ENCODE data around the gene FIZ1. TPM values are rescaled to one million over a fixed set of nuclear protein-coding genes. Genes with fewer than 3 reads are reported as not detected.

FIZ1 gene, protein sequence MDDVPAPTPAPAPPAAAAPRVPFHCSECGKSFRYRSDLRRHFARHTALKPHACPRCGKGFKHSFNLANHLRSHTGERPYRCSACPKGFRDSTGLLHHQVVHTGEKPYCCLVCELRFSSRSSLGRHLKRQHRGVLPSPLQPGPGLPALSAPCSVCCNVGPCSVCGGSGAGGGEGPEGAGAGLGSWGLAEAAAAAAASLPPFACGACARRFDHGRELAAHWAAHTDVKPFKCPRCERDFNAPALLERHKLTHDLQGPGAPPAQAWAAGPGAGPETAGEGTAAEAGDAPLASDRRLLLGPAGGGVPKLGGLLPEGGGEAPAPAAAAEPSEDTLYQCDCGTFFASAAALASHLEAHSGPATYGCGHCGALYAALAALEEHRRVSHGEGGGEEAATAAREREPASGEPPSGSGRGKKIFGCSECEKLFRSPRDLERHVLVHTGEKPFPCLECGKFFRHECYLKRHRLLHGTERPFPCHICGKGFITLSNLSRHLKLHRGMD
- 4.2 and 7.4 TPM in 2 replicates for total RNA-seq

DNA sequence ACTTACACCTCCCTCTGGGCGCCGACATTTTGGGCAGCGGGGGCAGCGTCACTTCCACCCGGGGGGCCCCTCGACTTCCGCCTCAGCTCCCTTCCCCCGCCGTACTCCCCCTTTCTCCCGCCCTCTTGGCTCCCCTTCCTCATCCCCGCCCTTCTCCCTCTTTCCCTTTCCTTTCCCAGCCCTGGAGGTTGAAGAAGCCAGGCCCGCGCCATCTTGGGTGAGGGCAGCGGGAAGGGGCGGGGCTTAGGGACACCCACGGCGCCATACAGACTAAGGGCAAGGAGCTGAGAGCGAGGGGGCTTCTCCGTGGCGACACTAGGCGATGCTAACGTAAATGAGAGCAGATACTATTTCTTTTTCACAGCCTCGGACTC lies at the start of gene FIZ1:
Gene FIZ1, minus strand, starts transcription at position 50 of the 374 bp plus-strand sequence. CDS start 1,652 bp downstream, outside the sequence.
- DNase-seq (ENCODE audit: low read depth): peak; percentile 93

DNA sequence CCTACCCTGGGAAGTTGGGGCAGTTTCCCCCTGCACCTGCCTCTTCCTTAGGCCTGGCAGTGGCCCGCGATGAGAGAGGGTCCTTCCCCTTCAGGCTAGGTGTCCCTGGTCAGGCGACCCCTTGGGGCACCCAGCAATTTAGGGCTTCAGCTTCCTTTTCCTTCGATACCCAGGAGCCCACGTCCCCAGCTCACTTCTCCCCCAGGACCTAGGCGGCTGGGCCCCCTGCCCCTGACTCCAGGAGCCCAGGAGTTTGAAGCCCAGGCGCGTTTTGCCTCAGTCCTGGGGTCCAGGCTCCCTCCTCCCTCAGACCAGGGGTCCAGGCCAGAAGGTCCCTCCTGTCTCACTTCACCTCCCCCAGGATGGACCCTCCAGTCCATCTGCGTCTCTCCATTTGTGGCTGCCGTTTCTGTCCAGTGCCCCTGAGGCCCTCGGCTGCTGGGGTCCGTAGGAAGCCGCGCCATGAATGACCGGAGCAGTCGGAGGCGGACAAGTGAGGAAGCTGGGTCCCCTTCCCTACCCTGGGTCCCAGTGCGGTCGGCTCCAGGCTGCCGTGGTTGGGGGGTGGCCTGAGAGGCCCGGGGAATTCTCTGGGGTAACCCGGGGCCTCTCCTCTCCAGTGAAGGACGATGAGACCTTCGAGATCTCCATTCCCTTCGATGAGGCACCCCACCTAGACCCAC lies 49.4 kb upstream of the FIZ1 start:
- DNase-seq (ENCODE audit: low read depth): no peak

DNA sequence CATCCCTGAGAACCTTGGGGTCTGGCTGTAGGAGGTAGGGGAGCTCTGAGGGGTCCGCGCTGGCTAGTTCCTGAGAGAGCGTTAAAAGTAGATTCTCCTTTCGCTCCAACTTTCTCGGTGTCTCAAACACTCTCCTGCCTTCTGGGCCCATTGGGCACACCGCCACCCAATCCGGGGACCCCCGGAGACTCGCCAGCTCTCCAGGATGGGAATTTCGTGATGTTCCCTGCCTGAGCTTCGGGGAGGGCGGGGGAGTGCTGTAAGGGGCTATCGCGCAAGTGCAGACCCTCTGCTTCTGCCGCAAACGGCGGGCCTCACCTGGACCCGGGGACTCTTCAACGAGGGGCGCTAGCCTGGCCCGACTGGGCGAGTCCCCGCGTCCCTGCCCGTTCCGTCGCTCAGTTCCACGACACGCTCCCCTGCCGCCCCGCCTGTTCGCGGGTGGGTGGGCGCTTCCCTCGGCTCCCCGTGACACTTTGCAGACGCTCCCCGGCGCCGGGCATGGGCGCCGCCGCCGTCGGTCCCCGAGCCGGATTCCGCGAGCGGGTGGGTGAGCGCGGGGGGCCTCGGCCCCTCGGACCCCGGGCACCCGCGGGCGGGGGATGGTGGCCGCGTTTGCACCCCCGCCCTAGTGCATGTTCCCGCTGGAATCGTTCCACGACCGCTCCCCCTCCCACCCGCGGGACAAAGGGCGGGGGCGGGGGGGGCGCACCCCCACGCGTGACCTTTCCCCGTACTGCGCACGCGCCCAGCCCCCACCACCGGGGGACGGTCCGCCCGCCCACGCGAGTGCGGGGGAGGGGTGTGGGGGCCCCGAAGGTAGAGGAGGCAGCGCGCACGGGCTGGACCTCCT lies 48.6 kb upstream of the FIZ1 start, which contains the start of gene CCDC106:
Gene CCDC106, plus strand, starts transcription at position 481 of the 853 bp plus-strand sequence. CDS start 835 bp downstream, outside the sequence.
- DNase-seq (ENCODE audit: low read depth): no peak

DNA sequence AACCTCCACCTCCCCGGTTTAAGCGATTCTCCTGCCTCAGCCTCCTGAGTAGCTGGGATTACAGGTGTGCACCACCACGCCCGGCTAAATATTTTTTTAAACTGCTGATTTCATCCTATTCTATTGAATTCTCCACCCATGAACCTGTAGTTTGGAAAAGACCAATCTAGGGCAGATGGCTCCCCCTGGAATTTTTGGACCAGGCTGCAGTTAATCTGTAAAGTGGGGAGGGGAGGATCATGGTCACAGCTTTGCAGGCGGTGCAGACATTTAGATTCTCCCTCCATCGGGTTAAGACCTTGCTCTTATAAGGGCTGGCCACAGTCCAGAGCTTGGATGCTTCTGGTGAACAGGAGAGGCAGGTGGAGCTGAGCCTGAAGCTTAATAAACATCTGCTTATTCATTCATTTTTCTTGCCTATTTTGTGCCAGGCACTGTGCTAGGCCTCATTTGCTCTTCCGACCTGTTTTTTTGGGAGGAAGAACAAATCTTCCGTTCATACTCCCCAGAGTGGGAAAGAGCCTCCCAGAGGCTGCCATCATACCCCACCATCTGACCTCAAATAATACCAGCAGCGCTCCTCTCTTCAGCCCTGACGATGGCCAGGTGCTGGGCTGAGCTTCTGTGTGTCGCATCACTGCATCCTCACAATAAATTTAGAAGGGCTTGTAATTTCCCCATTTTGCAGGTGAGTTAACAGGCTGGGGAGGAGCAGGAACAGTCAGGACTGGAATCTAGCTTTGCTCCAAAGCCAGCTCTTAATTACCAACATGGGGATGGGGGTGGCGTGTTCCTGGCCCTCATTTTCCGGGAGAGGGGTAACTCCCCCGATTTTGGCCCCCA lies 47.8 kb upstream of the FIZ1 start:
- DNase-seq (ENCODE audit: low read depth): no peak

DNA sequence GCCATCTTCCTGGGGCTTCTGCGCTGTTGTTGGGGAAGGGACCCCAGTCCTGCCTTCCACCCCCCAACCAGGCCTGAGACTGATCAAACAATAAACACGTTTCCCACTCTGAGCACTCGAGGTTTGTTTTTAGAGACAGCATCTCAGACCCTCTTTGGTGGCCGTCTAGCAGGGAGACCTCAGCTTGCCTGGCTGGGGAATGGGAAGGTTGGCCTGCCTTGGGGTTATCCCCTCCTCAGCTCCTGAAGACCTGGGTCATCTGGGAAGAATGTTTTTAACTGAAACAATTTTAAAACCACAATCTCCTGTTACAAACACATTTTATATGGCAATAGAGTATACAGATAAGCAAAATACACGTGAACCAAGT lies 46.2 kb upstream of the FIZ1 start:
- no peak for DNase-seq (ENCODE audit: low read depth)

DNA sequence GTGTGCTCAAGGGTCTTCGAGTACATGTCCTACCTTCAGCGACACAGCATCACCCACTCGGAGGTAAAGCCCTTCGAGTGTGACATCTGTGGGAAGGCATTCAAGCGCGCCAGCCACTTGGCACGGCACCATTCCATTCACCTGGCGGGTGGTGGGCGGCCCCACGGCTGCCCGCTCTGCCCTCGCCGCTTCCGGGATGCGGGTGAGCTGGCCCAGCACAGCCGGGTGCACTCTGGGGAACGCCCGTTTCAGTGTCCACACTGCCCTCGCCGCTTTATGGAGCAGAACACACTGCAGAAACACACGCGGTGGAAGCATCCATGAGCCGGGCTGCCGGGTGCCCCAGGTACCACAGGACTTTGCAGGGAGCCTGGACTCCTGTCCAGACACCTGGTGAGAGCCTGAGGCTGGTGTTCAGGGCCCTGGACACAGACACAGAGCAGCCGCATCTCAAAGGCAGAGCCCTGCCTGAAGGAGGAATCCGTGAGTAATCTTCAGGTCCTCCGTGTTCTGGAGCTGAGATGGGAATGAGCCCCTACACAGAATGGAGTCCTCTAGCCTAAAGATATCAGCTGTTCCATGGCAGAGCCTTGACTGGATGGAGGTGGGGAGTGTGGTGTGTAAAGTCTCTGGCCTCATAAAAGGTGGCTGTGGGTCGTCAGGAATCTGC lies 45.7 kb upstream of the FIZ1 start:
- no peak for DNase-seq (ENCODE audit: low read depth)

DNA sequence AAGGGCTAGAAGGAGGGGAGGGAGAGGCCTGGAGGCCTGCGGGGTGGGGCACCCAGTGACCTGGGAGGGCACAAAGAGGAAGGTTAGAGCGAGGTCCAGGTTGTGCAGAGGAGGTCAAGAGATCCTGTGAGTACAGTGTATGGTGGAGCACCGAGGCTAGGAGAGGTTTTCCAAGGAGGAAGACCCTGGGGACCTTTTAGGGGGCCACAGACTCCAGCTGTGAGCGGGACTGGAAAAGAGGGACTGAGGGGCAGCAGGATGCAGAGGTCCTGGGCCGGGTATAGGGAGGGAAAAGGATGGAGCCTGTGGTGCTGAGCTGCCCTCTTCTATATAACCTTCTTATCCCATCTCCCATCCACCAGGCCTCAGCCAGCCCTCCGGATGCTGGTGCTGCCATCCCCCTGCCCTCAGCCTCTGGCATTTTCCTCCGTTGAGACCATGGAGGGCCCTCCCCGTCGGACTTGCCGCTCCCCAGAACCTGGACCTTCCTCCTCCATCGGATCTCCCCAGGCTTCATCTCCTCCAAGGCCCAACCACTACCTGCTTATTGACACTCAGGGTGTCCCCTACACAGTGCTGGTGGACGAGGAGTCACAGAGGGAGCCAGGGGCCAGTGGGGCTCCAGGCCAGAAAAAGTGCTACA lies 45.0 kb upstream of the FIZ1 start:
- no peak for DNase-seq (ENCODE audit: low read depth)

DNA sequence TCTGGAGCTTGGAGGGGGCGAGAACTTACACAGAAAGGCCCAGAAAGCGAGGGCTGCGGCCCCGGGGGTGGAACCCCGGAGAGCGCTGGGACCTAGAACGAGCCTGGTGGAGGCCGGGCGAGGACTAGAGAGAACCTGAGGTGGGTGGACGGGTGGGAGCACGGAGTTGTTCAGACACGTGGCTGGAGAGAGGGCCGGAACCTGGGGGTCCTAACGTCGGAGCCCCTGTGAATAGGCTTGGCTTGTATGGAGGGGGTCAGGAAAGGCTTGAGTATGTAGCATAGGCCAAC lies 44.5 kb upstream of the FIZ1 start:
- DNase-seq (ENCODE audit: low read depth): no peak

DNA sequence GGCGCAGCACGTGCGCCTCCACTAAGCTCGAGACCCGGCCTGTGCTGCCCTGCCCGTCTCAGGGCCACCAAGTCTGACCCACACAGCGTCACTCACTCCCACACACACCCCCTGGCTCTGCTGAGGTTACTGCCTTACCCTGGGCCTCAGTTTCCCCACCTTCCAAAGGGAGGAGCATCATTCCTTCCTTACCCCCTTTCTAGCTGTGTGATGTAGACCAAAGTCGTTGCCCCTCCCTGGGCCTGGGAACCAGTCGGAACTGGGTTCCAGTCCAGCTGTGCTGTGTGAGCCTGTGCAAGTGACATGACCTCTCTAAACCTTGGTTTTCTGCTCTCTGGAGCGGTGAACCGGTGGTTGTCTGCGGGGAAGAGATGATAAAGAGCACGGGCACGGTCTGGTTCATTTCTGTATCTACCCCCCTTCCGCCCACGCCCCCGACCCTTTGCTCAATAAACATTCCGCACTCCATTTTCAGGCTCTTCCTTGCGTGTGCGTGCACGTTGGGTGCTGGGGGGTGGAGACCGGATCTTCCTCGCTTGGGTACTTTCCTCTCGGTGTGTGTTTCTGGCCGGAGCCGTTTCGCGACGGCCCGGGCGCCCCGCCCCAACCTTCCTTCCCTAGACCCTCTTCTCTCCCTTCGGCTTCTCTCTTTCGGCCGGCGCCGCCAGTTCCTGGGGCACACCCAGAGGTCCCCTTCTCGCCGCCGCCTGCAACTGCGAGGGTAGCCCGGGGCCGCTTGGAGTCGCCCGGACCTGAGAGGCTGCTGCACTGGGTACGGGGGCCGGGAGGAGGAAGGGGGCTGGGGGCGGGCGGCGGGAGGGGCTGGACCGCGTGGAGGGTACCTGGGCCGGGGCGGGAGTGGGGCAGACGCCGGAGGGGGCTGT lies 43.9 kb upstream of the FIZ1 start, which contains the start of gene ZNF581:
Gene ZNF581, plus strand, starts transcription at position 647 of the 884 bp plus-strand sequence. CDS start 923 bp downstream, outside the sequence.
- peak; percentile 72 for DNase-seq (ENCODE audit: low read depth)

DNA sequence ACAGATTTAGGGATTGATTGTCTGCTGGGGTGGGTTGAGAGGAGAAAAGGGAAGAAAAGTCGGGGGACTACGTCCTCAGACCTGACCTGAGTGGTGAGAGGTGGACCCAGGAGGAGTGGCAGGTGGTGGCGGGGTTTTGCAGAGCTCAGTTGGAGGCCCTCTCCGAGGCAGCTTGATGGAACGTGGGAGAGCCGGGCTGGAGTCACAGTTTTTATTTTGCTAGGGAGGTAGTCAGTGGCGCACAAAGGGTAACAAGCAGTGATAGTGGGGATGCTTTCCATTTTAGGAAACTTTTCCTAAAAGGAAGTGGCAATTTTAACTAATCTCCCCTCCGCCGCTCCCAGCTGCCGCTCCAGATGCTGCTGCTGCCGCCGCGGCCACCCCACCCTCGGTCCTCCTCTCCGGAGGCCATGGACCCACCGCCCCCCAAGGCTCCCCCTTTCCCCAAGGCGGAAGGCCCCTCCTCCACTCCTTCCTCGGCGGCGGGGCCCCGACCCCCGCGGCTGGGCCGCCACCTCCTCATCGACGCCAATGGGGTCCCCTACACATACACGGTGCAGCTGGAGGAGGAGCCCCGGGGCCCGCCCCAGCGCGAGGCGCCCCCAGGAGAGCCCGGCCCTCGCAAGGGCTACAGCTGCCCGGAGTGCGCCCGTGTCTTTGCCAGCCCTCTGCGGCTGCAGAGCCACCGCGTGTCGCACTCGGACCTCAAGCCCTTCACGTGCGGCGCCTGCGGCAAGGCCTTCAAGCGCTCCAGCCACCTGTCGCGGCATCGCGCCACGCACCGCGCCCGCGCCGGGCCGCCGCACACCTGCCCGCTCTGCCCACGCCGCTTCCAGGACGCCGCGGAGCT lies 43.1 kb upstream of the FIZ1 start:
- no peak for DNase-seq (ENCODE audit: low read depth)

DNA sequence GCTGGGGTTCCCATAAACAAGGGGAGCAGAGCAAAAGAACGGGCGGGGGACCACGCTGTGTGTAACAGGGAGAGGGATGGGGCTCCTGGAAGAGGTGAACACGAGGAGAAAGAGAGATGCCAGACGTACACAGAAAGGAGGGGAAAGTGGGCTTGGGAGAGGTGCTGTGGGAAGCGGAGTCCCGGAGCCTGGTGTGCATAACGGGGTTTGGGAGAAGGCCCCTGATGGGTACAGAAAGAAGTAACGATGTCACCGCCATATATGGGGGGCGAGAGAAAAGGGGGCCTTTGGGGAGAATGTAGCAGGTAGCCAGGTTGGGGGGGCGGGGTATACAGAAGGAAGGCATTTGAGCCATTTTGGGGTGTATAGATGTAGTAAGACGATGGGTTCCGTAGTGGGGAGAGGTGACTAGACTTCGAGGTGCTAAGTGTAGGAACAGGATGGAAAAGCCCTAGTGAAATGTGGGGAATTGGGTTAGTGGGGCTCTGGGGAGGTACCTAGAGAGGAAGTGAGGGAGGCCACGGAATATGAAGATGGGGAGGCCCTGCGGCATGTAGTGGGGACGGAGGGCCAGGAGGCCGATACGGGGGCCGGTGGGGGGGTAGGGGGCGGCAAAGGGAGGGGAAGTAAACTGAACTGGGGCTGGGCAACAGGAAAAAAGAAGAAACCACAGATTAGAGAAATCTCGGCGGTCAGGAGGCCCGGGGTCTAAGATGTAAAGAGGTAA lies 42.3 kb upstream of the FIZ1 start:
- no peak for DNase-seq (ENCODE audit: low read depth)

DNA sequence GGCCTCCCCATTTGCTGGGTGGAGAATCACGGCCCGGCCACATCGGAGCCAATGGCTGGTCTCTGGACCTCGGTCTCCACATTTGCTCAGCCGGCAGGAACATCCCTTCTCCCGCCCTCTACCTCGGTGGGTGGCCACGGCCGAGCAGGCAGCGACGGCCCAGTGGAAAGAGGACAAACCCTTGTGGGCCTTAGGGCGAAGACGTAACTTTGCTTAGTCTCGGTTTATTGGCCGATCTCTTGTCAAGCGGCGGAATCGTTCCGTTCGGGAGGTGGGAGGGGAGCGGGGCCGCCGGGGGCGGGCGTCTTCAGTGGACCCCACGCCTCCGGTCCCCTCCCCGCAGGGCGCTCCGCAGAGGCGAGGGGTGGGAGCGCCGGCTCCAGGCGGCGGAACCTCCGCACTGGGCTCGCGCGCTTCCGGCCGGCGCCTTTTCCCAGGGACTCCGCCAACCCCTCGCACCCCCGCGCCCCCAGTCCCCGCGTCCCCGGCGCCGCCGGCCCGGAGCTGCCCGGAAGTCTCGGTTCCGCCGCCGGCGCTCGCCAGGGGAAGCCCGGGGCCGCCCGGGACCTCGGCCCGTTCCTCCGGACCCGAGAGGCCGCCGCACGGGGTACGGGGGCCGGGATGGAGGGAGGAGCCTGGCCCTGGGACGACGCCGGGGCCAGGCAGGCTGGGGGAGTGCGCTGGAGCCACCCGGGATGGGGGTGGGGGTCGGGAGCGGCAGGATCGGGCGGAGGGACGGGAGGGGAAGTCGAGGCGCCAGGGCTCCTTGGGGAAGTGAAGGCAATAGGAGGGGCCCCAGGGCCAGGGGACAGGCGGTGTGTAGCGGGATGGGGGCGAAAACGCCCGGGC lies 41.5 kb upstream of the FIZ1 start, which contains the start of gene ZNF580:
Gene ZNF580, plus strand, starts transcription at position 426 of the 849 bp plus-strand sequence. CDS start 1,507 bp downstream, outside the sequence.
- peak; percentile 65 for DNase-seq (ENCODE audit: low read depth)

DNA sequence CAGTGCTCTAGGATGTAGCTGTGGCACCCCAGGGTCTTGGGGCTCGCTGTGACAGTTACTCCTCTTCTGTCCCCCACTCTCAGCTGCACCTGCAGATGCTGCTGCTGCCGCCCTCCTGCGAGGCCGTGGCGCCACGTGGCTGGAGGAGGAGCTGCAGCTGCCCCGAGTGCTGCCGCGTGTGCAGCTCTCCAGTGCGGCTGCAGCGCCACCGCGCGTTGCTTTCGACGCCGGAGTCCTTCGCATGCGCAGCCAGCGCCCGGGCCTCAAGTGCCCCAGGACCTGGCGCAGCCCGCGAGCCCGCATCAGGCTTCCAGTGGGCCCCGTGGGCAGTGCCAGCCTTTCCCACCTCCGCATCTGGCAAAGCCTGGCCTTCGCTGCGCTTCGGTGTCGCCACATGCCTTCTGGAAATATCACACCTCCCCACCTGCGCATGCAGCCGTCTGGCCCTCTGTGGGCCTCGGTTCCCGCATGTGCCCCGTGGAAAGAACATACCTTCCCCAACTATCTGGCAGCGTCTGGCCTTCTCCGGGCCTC lies 40.8 kb upstream of the FIZ1 start:
- DNase-seq (ENCODE audit: low read depth): peak; percentile 38

DNA sequence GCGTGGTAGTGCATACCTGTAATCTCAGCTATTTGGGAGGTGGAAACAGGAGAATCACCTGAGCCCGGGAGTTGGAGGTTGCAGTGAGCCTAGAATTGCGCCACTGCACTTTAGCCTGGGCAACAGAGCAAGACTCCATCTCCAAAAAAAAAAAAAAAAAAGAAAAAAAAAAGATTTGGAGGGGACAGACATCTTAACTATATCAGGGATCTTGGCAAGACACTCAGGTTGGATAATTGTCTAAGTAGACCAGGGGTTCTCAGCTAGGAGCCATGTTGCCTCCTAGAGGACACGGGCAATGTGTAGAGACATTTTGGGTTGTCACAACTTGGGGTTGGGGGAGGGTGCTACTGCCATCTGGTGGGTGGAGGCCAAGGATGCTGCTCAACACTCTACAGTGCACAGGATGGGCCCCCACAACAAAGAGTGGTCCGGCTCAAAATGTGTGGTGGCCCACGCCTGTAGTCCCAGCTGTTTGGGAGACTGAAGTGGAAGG lies 39.6 kb upstream of the FIZ1 start:
- no peak for DNase-seq (ENCODE audit: low read depth)

DNA sequence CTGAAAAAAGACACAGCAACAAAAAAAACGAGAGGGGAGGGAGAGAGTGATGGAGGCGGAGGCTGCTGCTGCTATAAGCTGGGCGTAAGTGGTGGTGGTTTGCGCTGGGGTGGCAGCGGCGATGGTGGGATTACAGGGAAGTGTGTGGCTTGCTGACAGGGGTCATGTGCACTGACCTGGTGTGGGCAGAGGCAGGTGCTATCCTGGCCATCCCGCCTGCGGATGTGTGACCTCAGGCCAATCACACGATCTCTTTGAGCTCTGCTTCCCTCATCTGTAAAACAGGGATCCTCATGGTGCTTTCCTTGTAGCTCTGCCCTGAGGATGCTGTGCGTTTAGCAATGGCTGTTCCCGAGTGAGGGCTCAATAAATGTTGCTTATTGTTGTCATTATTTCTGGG lies 38.2 kb upstream of the FIZ1 start:
- DNase-seq (ENCODE audit: low read depth): no peak

DNA sequence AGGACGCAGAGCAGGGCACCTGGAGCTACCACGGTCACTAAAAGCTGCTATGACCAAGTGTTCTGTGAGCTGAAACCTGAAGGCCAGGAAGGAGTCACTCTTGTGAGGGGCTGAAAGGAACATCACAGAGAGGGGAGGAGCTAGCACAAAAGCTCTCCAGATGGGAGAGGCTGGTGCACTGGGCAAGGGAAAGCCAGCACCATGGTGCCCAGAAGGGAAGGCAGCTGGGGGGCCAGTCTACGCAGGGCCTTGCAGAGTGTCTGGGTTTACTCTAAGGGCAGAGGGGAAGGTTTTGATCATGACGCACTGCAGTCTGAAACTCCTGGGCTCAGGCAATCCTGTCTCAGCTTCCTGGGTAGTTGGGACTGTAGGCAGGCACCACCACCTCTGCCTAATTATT lies 37.4 kb upstream of the FIZ1 start:
- DNase-seq (ENCODE audit: low read depth): no peak
